Measurements from ENCODE around the gene LRRC1. TPM values are rescaled to one million over a fixed set of nuclear protein-coding genes. Genes with fewer than 3 reads are reported as not detected.

The LRRC1 gene
- total RNA-seq, 1 experiment from 2014 or later, result 10.3 TPM

GRCh38 chr6:53898026-53898795 is 103.4 kb downstream of the LRRC1 start:
- no peaks in the 10 kb centered on the region for H3K79me1 ChIP-seq (ENCODE audit: insufficient read depth, low read depth, low read length, poor library complexity, severe bottlenecking)
- Mint-ChIP-seq H3K4me3 (no peak overlapping the region), H3K9me3 (no peaks in the 10 kb centered on the region; a peak in 1 of 5 replicates), H3K27me3 (ENCODE audit: low read depth) (no peaks in the 10 kb centered on the region), H3K36me3 (ENCODE audit: insufficient read depth in 1 of 3, low read depth in 3 of 3) (peaks cover 3 to 9% (median 4%) of the 10 kb centered on the region in 3 experiments; a peak in 4 of 7 replicates), H3K27ac (0 out of 7 replicates have a peak overlapping the region, but pooled peaks of 1 of the 3 experiments have one; percentile 5), H3K4me1 (peaks cover 17 to 19% of the 10 kb centered on the region in 2 experiments)
- H3T11ph ChIP-seq (ENCODE audit: low read length), result no peak overlapping the region
- H3K4me1 ChIP-seq (ENCODE audit: insufficient read depth, low read length), result no peaks in the 10 kb centered on the region
- H2BK20ac ChIP-seq (ENCODE audit: low read depth, low read length, poor library complexity, severe bottlenecking), result no peak overlapping the region
- no peaks in the 10 kb centered on the region for H3K9me3 ChIP-seq (ENCODE audit: control insufficient read depth, low read depth, low read length)
- H4K5ac ChIP-seq (ENCODE audit: insufficient read length, low read depth, low read length), result no peak overlapping the region
- H4K8ac ChIP-seq (replicated peaks; ENCODE audit: insufficient read length, low read depth, low read length), result no peak overlapping the region
- H2AK5ac ChIP-seq (ENCODE audit: insufficient read length, low read length), result no peak overlapping the region
- no peak overlapping the region for H3K4ac ChIP-seq (ENCODE audit: low read depth, low read length)
- H3K23ac ChIP-seq (ENCODE audit: insufficient read length, low read depth, low read length), result no peak overlapping the region
- no peaks in the 10 kb centered on the region for H3K79me2 ChIP-seq (ENCODE audit: insufficient read depth, low read length)
- no peak overlapping the region for H3K18ac ChIP-seq (ENCODE audit: insufficient read length, low read depth, low read length)
- H3K27ac ChIP-seq (ENCODE audit: insufficient read length, low read depth, low read length), result no peak overlapping the region
- H4K91ac ChIP-seq (ENCODE audit: insufficient read length, low read depth, low read length), result no peak overlapping the region
- no peaks in the 10 kb centered on the region for H3K23me2 ChIP-seq (ENCODE audit: insufficient read length, low read depth, low read length, poor library complexity, severe bottlenecking)
- no peak overlapping the region for H3K4me2 ChIP-seq (ENCODE audit: insufficient read depth, insufficient read length, low read length)
- H2AFZ ChIP-seq (ENCODE audit: low read length), result no peak overlapping the region
- DNase-seq, result no peak
- no peaks in the 10 kb centered on the region for H3K27me3 ChIP-seq (ENCODE audit: insufficient read depth, low read length)
- H3K9ac ChIP-seq (ENCODE audit: extremely low read depth, insufficient read length, low read length), result no peak overlapping the region
- TF ChIP-seq CTCF (conservative IDR thresholded peaks at IDR 0.05), result no peak
- H2BK5ac ChIP-seq (ENCODE audit: insufficient read length, low read length), result no peak overlapping the region
- H2BK12ac ChIP-seq (ENCODE audit: insufficient read length, low read depth, low read length), result no peak overlapping the region
- WGBS (ENCODE audit: extremely low coverage, insufficient read length, low lambda C conversion rate), result no CpG with 5 or more reads among the region's 2 CpGs
- no peak overlapping the region for H2BK15ac ChIP-seq (ENCODE audit: low read depth, low read length)
- no peak overlapping the region for H3K56ac ChIP-seq (ENCODE audit: insufficient read length, low read depth, low read length)
- no peaks in the 10 kb centered on the region for H4K20me1 ChIP-seq (ENCODE audit: control insufficient read depth, insufficient read depth, insufficient read length)
- H3K14ac ChIP-seq (ENCODE audit: insufficient read depth, low read length), result no peak overlapping the region
- no peak overlapping the region for H2BK120ac ChIP-seq (ENCODE audit: low read depth, low read length, poor library complexity, severe bottlenecking)

Measured in H9 (cell line).